Activated naive CD8-positive, alpha-beta T cell treated with anti-CD3 and anti-CD28 coated beads, Interleukin-2, amount 50 U/mL, for 24 hours (primary cell): ENCODE data around the gene SLC25A5.
"Not testable (repeated sequence)": the region's sequence is repeated elsewhere in the genome, so short reads cannot be mapped to it uniquely, and the experiment has no call there.

Experiments used
- ATAC-seq: fragments of 150-1000 bp; cut with Tn5 transposase; one replicate; pipeline ENCODE4 v1.10.0; 2021
- DNase-seq: peaks from one replicate; pipeline ENCODE4 v3.0.0; 2021
- H3K27ac Mint-ChIP-seq: one replicate; pipeline ENCODE4 v1.8.0; 2021; ENCODE audit warnings: mild to moderate bottlenecking, mixed read lengths
- H3K27me3 Mint-ChIP-seq: one replicate; pipeline ENCODE4 v1.8.0; 2021; ENCODE audit warnings: mixed read lengths
- H3K36me3 Mint-ChIP-seq: one replicate; pipeline ENCODE4 v1.8.0; 2021; ENCODE audit warnings: low read depth, mixed read lengths
- H3K4me1 Mint-ChIP-seq: one replicate; pipeline ENCODE4 v1.8.0; 2021; ENCODE audit warnings: mixed read lengths
- H3K4me3 Mint-ChIP-seq: one replicate; pipeline ENCODE4 v1.8.0; 2021; ENCODE audit warnings: mild to moderate bottlenecking, moderate library complexity, mixed read lengths
- H3K9me3 Mint-ChIP-seq: one replicate; pipeline ENCODE4 v1.8.0; 2021; ENCODE audit warnings: mixed read lengths

Gene SLC25A5

DNA sequence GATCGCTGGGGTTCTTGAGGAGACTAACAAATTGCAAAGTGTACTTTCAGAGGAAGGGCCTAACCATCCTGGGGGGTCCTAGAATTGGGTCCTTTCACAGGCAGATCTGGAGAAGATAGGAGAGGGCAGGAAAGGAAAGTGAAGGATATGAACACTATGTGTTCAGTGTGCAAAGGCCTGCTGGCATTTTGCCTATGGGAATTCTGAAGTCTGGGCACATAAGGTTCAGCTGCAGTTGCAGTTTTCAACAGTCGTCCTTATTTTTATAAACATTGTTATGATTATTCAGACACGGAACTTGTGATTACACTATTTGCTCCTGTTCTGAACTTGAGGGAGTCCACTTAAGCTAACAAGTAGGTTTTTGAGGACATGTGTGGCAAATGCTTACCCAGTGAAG is 1.3 kb upstream of the SLC25A5 start:
- Mint-ChIP-seq H3K4me3 (no peak overlapping the region), H3K36me3 (peaks cover 24% of the 10 kb centered on the region), H3K9me3 (no peaks in the 10 kb centered on the region), H3K4me1 (peaks cover 14% of the 10 kb centered on the region), H3K27me3 (no peaks in the 10 kb centered on the region), H3K27ac (no peak overlapping the region)
- DNase-seq = no peak
- no peak for ATAC-seq

DNA sequence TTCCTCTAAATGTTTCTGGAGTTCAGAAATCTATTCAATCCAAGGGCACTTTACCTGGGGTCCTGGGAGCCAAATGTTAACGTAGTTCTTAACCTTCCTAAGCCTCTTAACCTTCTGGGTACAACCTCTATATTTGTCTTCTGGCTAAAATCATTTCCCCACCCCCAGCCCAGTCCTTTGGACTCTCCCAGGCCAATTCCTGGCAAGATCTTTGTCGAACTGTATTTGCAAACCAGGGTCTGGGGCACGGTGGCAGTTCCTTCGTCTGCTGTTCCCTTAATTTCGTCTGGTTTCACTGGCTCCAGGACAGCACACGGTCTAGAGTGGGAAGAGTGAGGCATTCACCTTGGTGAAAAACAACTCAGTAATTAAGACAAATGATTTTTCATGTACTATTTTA is 811 bp upstream of the SLC25A5 start:
- no peak for ATAC-seq
- DNase-seq = no peak
- H3K27ac Mint-ChIP-seq = no peak overlapping the region
- peaks cover 14% of the 10 kb centered on the region for H3K4me1 Mint-ChIP-seq
- no peaks in the 10 kb centered on the region for H3K27me3 Mint-ChIP-seq
- peak overlapping the region; percentile 85 for H3K4me3 Mint-ChIP-seq
- peaks cover 24% of the 10 kb centered on the region for H3K36me3 Mint-ChIP-seq
- H3K9me3 Mint-ChIP-seq = no peaks in the 10 kb centered on the region

DNA sequence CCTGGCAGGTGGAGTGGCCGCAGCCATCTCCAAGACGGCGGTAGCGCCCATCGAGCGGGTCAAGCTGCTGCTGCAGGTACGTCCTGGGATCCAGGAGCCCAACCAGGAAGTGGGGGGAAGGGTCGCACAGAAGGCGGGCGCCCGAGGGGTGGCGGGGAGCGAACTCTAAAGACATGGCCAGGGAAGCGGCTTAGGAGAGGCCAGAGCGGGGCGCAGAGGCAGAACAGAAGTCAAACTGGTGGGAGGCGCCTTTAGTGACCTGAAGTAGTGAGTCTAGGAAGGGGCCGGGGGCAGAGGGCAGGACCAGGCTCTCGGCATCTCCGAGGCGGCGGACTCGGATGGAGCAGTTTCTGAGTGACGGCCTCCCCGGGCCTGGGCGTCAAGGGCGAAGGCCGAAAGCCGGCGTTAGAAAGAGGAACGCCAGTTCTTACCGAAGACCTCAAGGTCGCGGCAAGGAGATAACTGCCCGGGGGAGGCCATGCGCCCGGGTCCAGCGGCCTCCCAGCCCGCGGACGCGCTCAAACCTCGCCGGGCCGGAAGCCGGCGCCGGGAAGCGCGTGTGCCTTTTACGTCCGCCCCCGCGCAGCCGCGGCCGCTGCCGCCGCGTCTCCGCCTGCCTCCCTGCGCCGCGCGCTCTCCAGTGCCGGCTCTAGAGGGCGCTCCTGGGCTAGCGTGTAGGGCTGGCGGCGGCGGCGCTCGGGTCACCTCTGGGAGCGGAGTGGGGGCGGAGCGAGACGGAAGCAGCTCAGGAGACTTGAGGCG is 488 bp downstream of the SLC25A5 start:
- Mint-ChIP-seq H3K9me3 (no peaks in the 10 kb centered on the region), H3K4me1 (peaks cover 14% of the 10 kb centered on the region), H3K36me3 (peaks cover 24% of the 10 kb centered on the region), H3K4me3 (peak overlapping the region; percentile 85), H3K27me3 (no peaks in the 10 kb centered on the region), H3K27ac (peak overlapping the region; percentile 93)
- DNase-seq (peak; percentile 91), ATAC-seq (peak; percentile 72)

DNA sequence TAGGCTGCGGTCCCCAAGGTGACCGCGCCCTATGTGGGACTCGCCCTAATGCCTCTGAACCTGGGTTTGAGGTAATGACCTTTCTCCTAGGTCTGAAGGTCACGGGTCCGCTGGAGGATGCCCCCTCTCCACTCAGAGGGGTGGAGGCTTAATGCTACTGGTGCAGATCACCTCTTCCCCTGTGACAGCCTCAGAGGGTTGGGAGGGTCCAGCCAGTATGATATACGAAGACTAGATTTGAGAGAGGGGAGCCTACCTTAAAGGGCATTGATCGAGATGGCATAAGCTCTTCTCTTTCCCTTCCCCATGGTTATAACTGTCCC is 1.0 kb downstream of the SLC25A5 start:
- no peak for ATAC-seq

DNA sequence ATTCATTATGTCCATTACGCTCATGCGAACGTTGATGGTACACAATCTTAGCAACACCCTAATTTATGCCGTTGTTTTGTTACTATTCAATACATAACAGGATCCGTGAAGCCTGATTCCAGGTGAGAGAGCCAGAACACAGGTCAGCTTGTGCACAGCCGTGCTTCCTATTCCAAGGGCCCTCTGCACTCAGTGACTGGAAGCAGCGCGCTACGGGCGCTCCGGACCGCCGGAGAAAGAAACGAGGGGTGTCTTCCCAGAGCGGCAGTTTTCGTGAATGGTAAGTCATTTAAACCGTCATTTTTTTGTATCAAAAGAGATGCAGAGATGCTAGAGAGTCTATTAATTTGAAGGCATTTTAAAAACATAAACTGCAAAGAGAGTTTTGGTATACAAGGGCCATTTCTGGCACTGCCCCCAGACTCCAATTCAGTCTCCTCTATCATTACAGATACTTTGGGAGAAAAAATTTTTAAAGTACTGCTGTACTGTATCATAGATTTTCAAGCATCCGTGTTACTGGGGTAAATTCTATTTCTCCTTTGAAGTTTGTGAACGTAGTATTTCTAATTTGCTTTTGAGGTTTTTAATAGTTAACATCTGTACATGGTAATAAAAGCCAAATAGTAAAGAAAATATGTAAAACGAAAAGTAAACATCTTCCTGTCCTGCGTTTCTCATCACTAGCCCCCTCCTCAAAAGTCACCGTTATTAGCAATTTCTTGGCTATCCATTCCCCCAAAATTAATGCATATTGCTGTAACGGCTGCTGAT is 6.6 kb downstream of the SLC25A5 start:
- Mint-ChIP-seq H3K4me3 (no peak overlapping the region), H3K36me3 (peaks cover 16% of the 10 kb centered on the region), H3K27ac (no peak overlapping the region), H3K9me3 (no peaks in the 10 kb centered on the region), H3K27me3 (no peaks in the 10 kb centered on the region), H3K4me1 (peaks cover 11% of the 10 kb centered on the region)
- DNase-seq (no peak), ATAC-seq (no peak)

More for the DNA sequence above, 1.0 kb downstream of the SLC25A5 start:
- H3K4me1 Mint-ChIP-seq = peaks cover 14% of the 10 kb centered on the region
- H3K36me3 Mint-ChIP-seq = peaks cover 24% of the 10 kb centered on the region
- H3K27ac Mint-ChIP-seq = peak overlapping the region; percentile 84
- no peak for DNase-seq
- H3K4me3 Mint-ChIP-seq = peak overlapping the region; percentile 85
- no peaks in the 10 kb centered on the region for H3K27me3 Mint-ChIP-seq
- no peaks in the 10 kb centered on the region for H3K9me3 Mint-ChIP-seq

DNA sequence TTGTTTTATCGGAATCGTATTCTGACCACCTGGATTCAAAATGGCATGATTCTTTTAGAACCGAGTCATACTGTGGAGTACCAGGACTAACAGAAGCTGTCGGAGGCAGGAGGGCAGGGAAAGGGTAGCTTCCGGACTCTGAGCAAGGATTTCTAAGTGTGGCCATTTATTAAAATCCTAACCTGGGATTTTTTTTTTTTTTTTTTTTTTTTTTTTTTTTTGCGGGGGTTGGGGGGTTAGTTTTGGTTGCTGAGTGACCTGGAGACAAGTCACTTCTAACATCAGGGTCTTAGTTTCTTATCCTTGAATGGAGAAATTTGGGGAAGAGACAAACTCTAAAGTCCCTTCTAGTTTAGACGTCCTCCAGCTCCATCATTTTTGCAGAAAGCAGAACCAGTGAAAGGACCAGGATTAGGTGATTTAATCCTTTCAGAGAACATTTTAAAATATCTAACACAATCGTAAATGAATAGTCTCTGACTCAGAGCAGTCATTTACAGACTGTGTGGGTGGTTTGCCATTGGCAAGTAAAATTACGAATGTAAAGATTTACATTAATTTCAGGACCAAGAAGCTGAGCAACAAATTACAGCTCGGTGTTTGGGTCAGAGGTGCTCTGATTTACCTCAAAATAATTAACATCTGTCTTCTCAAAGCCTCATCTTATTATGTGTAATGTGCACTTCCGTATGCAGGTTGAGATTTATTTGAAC is 7.3 kb downstream of the SLC25A5 start:
- no peak for DNase-seq
- Mint-ChIP-seq H3K27ac (no peak overlapping the region), H3K4me1 (peaks cover 6% of the 10 kb centered on the region), H3K36me3 (peaks cover 9% of the 10 kb centered on the region), H3K4me3 (no peak overlapping the region), H3K27me3 (no peaks in the 10 kb centered on the region), H3K9me3 (no peaks in the 10 kb centered on the region)
- ATAC-seq = no peak

DNA sequence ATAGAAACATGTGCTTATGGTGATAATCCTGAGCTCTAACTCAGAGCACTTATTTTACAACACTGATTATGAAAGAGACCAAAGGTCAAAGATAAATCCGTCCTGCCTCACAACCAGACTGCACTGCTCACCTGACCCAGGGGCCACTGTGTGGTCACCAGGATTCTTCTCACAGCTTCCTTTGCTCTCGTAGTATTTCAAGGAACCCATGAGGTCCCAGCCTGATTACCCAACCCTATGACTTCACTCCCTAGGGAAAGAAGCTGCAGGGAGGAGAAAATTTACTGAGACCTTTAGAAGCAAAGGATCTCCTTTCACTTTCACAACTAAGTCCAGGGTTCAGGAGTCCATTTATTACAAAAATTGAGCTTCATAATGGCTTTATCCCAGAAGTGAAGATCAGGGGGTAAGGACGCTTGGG is 9.6 kb downstream of the SLC25A5 start:
- Mint-ChIP-seq H3K4me1 (peaks cover 16% of the 10 kb centered on the region), H3K27ac (no peak overlapping the region), H3K27me3 (no peaks in the 10 kb centered on the region), H3K4me3 (no peak overlapping the region), H3K36me3 (no peaks in the 10 kb centered on the region), H3K9me3 (no peaks in the 10 kb centered on the region)
- DNase-seq = no peak
- no peak for ATAC-seq

DNA sequence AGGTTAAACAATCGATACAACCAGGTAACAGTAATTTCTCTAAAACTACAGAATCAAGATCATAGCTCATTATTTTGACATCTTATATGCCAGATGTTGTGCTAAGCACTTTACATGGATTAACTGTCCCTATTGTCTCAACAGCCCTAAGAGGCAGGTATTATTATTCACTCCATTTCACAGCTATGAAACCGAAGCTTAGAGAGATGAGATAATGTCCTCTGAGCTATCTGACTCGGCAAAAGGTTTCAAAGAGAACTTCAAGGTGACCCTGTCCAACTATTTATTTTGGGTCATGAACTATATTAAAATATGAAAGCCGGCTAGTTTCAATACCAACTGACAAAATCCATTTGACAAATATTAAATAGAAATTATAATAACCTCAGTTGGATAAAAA is 10.3 kb downstream of the SLC25A5 start:
- Mint-ChIP-seq H3K27me3 (no peaks in the 10 kb centered on the region), H3K4me1 (peaks cover 18% of the 10 kb centered on the region), H3K27ac (no peak overlapping the region), H3K4me3 (no peak overlapping the region), H3K36me3 (no peaks in the 10 kb centered on the region), H3K9me3 (no peaks in the 10 kb centered on the region)
- ATAC-seq (no peak), DNase-seq (no peak)

DNA sequence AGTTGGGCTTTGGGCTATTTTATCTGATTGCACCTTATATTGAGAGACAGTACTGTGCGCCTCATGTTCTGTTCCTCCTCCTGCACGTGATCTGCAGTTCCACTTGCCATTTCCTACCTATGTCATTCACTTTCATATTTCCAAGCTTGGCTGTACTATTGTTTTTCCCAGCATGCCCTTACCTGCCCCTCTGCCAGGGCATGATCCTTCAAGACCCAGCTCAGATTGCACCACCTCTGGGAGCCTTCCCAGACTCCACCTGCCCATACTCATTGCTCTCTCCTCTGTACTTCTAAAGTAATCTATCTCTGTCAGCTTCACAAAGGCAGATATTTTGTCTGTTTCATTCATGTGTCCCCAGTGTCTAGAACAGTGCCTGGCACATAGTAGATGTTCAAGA is 11.6 kb downstream of the SLC25A5 start:
- Mint-ChIP-seq H3K9me3 (no peaks in the 10 kb centered on the region), H3K27me3 (no peaks in the 10 kb centered on the region), H3K4me3 (no peak overlapping the region), H3K4me1 (peaks cover 18% of the 10 kb centered on the region), H3K27ac (no peak overlapping the region), H3K36me3 (no peaks in the 10 kb centered on the region)
- ATAC-seq (no peak), DNase-seq (no peak)

DNA sequence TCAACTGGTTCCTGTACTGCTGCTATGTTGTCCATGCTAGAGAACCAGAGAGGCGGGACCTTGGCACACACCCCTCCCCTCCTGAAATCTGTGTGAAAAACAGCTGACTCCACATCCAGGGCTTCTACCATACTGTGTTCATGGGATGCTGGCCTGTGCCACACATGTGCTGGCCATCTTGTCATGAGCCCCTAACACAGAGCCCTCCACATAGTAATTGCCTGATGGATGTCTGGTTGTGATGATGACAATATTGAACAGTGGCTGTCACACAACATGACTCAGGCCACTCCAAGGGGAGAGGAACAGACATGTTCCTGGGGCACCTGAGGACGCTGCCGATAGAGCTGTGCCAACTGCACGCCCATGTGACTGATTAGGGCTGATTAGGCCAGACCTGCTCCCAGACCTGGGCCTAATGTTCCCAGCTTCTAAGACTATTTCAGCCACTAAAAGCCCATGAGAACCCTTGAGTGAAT is 13.1 kb downstream of the SLC25A5 start:
- no peaks in the 10 kb centered on the region for H3K36me3 Mint-ChIP-seq
- no peaks in the 10 kb centered on the region for H3K27me3 Mint-ChIP-seq
- H3K9me3 Mint-ChIP-seq = no peaks in the 10 kb centered on the region
- no peak for DNase-seq
- no peak for ATAC-seq
- H3K4me3 Mint-ChIP-seq = no peak overlapping the region
- peaks cover 12% of the 10 kb centered on the region for H3K4me1 Mint-ChIP-seq
- no peak overlapping the region for H3K27ac Mint-ChIP-seq

DNA sequence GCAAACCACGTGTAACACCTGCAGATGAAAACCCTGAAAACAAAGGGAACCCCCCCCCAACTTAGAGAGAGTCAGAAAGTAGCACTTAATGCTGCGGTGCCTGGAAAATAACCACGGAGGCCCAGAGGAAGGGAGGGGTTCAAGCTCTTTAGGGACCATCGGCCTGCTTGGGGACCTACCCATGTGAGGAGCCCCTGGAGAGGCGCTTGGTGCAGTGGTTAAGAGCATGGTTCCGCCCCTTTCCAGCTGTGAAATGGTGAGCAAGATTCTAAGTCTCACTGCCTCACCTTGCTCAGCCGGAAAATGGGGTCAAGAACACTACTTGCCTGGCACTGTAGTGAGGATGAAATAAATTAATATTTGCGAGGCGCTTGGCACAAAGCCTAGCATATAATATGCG is 13.8 kb downstream of the SLC25A5 start:
- DNase-seq (no peak), ATAC-seq (no peak)
- H3K9me3 Mint-ChIP-seq = no peaks in the 10 kb centered on the region
- peak overlapping the region; percentile 57 for H3K4me3 Mint-ChIP-seq
- H3K36me3 Mint-ChIP-seq = no peaks in the 10 kb centered on the region
- no peaks in the 10 kb centered on the region for H3K27me3 Mint-ChIP-seq
- peaks cover 12% of the 10 kb centered on the region for H3K4me1 Mint-ChIP-seq
- no peak overlapping the region for H3K27ac Mint-ChIP-seq

DNA sequence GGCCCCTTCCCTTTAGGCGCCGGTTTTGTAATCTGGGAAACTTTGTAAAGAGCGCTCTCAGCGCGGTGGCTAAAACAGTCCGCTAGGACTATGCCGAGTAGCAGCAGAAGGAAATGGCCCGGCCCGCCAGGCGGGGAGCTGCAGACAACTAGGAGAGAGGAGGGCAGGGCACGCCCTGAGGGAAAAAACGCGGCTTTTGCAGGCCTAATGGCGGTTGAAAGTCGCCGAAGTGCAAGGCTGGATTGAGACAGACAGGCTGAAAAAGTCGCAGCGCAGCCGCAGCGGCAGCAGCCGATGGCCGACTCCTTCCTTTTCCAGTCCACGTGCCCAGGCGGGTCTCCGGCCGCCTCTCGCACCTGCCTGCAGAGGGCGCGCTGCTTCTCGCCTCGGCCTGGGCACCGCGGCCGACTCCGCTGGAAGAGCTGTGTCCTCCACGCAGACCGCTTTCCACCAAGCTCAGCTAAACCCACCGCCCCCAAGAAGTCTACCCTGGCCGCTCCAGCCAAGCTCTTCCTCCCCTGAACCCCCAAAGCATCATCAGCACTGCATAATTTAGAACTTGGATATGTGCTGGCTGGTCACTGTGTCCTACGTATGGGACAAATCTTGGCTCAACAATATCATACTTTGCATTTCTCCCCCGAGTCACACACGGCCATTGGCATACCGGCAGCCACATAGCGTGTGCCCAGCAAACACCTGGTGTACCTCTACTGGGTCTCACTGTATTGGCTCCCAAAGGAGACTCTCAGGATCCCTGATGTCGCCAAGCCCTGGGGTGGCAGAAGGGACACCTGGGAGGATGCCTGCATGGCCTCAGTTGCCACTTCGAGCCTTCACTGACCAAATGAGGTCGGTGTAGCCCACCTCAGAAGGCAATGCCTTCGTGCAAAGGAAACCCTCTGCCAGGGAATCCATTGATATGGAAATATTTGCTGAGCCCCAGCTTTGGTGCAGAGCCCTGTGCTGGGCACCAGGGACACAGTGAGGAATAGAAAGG is 14.5 kb downstream of the SLC25A5 start:
- H3K9me3 Mint-ChIP-seq = no peaks in the 10 kb centered on the region
- H3K27ac Mint-ChIP-seq = peak overlapping the region; percentile 31
- DNase-seq = peak; percentile 74
- no peaks in the 10 kb centered on the region for H3K27me3 Mint-ChIP-seq
- no peaks in the 10 kb centered on the region for H3K36me3 Mint-ChIP-seq
- peaks cover 12% of the 10 kb centered on the region for H3K4me1 Mint-ChIP-seq
- ATAC-seq = peak; percentile 85
- peak overlapping the region; percentile 57 for H3K4me3 Mint-ChIP-seq

DNA sequence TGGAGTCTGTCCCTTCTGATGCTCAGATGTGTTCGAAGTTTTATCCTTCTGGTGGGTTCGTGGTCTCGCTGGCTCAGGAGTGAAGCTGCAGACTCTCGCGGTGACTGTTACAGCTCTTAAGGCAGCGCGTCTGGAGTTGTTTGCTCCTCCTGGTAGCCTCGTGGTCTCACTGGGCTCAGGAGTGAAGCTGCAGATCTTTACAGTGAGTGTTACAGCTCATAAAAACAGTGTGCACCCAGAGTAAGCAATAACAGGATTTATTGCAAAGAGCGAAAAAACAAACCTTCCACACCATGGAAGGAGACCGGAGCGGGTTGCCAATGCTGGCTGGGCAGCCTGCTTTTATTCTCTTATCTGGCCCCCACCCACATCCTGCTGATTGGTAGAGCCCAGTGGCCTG is 18.5 kb downstream of the SLC25A5 start:
- H3K27ac Mint-ChIP-seq = no peak overlapping the region
- no peak overlapping the region for H3K4me3 Mint-ChIP-seq
- no peaks in the 10 kb centered on the region for H3K9me3 Mint-ChIP-seq
- peaks cover 12% of the 10 kb centered on the region for H3K4me1 Mint-ChIP-seq
- DNase-seq (no peak), ATAC-seq (no peak)
- H3K27me3 Mint-ChIP-seq = no peaks in the 10 kb centered on the region
- H3K36me3 Mint-ChIP-seq = no peaks in the 10 kb centered on the region

DNA sequence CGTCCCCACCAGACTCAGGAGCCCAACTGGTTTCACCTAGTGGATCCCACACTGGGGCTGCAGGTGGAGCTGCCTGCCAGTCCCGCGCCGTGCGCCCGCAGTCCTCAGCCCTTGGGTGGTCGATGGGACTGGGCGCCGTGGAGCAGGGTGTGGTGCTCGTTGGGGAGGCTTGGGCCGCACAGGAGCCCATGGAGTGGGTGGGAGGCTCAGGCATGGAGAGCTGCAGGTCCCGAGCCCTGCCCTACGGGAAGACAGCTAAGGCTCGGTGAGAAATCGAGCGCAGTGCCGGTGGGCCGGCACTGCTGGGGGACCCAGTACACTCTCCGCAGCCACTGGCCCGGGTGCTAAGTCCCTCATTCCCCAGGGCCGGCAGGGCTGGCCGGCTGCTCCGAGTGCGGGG is 19.5 kb downstream of the SLC25A5 start:
- H3K36me3 Mint-ChIP-seq, ATAC-seq, H3K9me3 Mint-ChIP-seq, H3K27me3 Mint-ChIP-seq, DNase-seq, H3K4me3 Mint-ChIP-seq, H3K27ac Mint-ChIP-seq, H3K4me1 Mint-ChIP-seq: not testable (repeated sequence)
